Esophagus muscularis mucosa (tissue), 4 donors: ENCODE measurements around the gene PCDH9. TPM values are rescaled to one million over a fixed set of nuclear protein-coding genes. Genes with fewer than 3 reads are reported as not detected.

Experiments used
- DNase-seq: peaks from one replicate; pipeline ENCODE4 v3.0.0-alpha.2; 2017; ENCODE audit errors: extremely low spot score
- H3K27ac ChIP-seq, 4 donors: fragments of 200-600 bp; sonication (generic); replicated peaks in 1 of 4; 1 replicate in 3 of 4; 2 replicates in 1 of 4; pipeline ENCODE4 v1.5.1; 2016 to 2019; ENCODE audit warnings: mild to moderate bottlenecking in 1 of 4
- H3K27me3 ChIP-seq, 4 donors: fragments of 200-600 bp; sonication (generic); one replicate each; pipeline versions ENCODE4 v1.5.1 to v1.6.0; 2016 to 2019
- H3K36me3 ChIP-seq, 4 donors: fragments of 200-600 bp; sonication (generic); one replicate each; pipeline ENCODE4 v1.5.1; 2016 to 2019
- H3K4me1 ChIP-seq, 4 donors: fragments of 200-600 bp; sonication (generic); one replicate each; pipeline ENCODE4 v1.5.1; 2016 to 2019
- H3K4me3 ChIP-seq, 4 donors: fragments of 200-600 bp; sonication (generic); 1 replicate in 2 of 4; 2 replicates in 2 of 4; pipeline ENCODE4 v1.5.1; 2016 to 2019; ENCODE audit warnings: mild to moderate bottlenecking in 4 of 4, moderate library complexity in 1 of 4
- H3K9me3 ChIP-seq, 4 donors: fragments of 200-600 bp; sonication (generic); 1 replicate in 3 of 4; 2 replicates in 1 of 4; pipeline ENCODE4 v1.5.1; 2016 to 2019
- CTCF ChIP-seq, 3 experiments: fragments of 200-600 bp in 2 of 3; fragments of 450-650 bp in 1 of 3; sonication (generic) in 2 of 3; IDR thresholded peaks; one replicate each; pipeline ENCODE4 v1.5.1; 2017 to 2019; ENCODE audit warnings: antibody characterized with exemption in 3 of 3, mild to moderate bottlenecking in 2 of 3, moderate library complexity in 1 of 3
- EP300 ChIP-seq: sonication (generic); formaldehyde crosslinking; IDR thresholded peaks from one replicate; pipeline ENCODE4 v1.6.1; 2017; ENCODE audit warnings: antibody characterized with exemption
- POLR2A ChIP-seq: fragments of 450-650 bp; IDR thresholded peaks from one replicate; pipeline ENCODE4 v1.6.1; 2017; ENCODE audit warnings: antibody characterized with exemption, moderate library complexity, mild to moderate bottlenecking, low read depth
- POLR2AphosphoS5 ChIP-seq, 2 donors: sonication (generic); formaldehyde crosslinking; IDR thresholded peaks; one replicate each; pipeline ENCODE4 v1.6.1; 2017; ENCODE audit warnings: antibody characterized with exemption in 2 of 2
- WGBS: methylation state at CpG from one replicate; pipeline ENCODE4 v1.1.5; 2018; 5-methylcytosine and 5-hydroxymethylcytosine counted together
- intact Hi-C: fragments of 100-400 bp; cut with DNase I; formaldehyde crosslinking; loops from one replicate; pipeline ENCODE4 v1.15.1; 2023
- total RNA-seq, 4 donors: library from RNA; depleted of rRNA; stranded (reverse); fragments of >200 nt; gene quantifications; one replicate each; pipeline versions ENCODE4 v1.1.0 to v1.2.1, GENCODE V29; 2016

PCDH9 gene
- total RNA-seq, 4 donors from 2014 or later = 33.8 to 81.8 (median 49.1) TPM

- peaks cover 0 to 29% (median 28%) of the 10 kb centered on the region in 4 donors for H3K4me1 ChIP-seq
- 72% methylated on average over 5 of the region's 5 CpGs for WGBS
- TF ChIP-seq CTCF (IDR thresholded peaks at IDR 0.05) (no peak), POLR2A (no peak), POLR2AphosphoS5 (IDR thresholded peaks at IDR 0.05) (no peak), EP300 (no peak)
- no peaks in the 10 kb centered on the region for H3K27me3 ChIP-seq
- intact Hi-C loops = loop anchor here (10.0 kb wide), 1 partner anchor 230 kb away; no protein-coding TSS in a partner anchor
- DNase-seq = no peak
- peak overlapping the region in 3 of 4 donors; percentile 46 to 63 (median 54) for H3K27ac ChIP-seq
- H3K36me3 ChIP-seq = no peaks in the 10 kb centered on the region
- no peaks in the 10 kb centered on the region for H3K9me3 ChIP-seq
- peak overlapping the region in 1 of 4 donors; percentile 33 for H3K4me3 ChIP-seq
These were observed 234.9 kb downstream of the PCDH9 start for GRCh38 chr13:66995203-66995611.

GRCh38 chr13:66994517-66995202 is 235.5 kb downstream of the PCDH9 start:
- intact Hi-C loops = loop anchor here (10.0 kb wide), 1 partner anchor 230 kb away; no protein-coding TSS in a partner anchor

GRCh38 chr13:66994097-66994496 is 236.0 kb downstream of the PCDH9 start:
- Histone ChIP-seq H3K27me3 (no peaks in the 10 kb centered on the region), H3K36me3 (no peaks in the 10 kb centered on the region), H3K27ac (peak overlapping the region in 3 of 4 donors; percentile 46 to 63 (median 54)), H3K9me3 (no peaks in the 10 kb centered on the region), H3K4me1 (peaks cover 0 to 29% (median 28%) of the 10 kb centered on the region in 4 donors), H3K4me3 (peak overlapping the region; percentile 33 to 40 (median 38))
- DNase-seq = no peak
- TF ChIP-seq POLR2AphosphoS5 (IDR thresholded peaks at IDR 0.05) = peak in 1 of 2 donors; percentile 39
- TF ChIP-seq EP300 = no peak
- peak; percentile 61 to 74 (median 66) for TF ChIP-seq CTCF (IDR thresholded peaks at IDR 0.05)
- intact Hi-C loops = loop anchor here (10.0 kb wide), 1 partner anchor 231 kb away; no protein-coding TSS in a partner anchor
- WGBS = 28% methylated on average over 13 of the region's 13 CpGs

More at GRCh38 chr13:66994517-66995202, 235.5 kb downstream of the PCDH9 start:
- H3K27ac ChIP-seq = peak overlapping the region in 3 of 4 donors; percentile 46 to 63 (median 54)
- DNase-seq = no peak
- no peaks in the 10 kb centered on the region for H3K9me3 ChIP-seq
- no peaks in the 10 kb centered on the region for H3K36me3 ChIP-seq
- H3K4me3 ChIP-seq = peak overlapping the region; percentile 33 to 40 (median 38)
- H3K4me1 ChIP-seq = peaks cover 0 to 29% (median 28%) of the 10 kb centered on the region in 4 donors
- TF ChIP-seq EP300 = no peak
- TF ChIP-seq POLR2AphosphoS5 (IDR thresholded peaks at IDR 0.05) = no peak
- no peak for TF ChIP-seq POLR2A
- no peak for TF ChIP-seq CTCF (IDR thresholded peaks at IDR 0.05)
- H3K27me3 ChIP-seq = no peaks in the 10 kb centered on the region
- 42% methylated on average over 9 of the region's 9 CpGs for WGBS

GRCh38 chr13:66992719-66993118 is 237.4 kb downstream of the PCDH9 start:
- Histone ChIP-seq H3K27ac (peak overlapping the region in 2 of 4 donors; percentile 11 to 42), H3K36me3 (no peaks in the 10 kb centered on the region)
- TF ChIP-seq POLR2AphosphoS5 (IDR thresholded peaks at IDR 0.05) (no peak), EP300 (no peak), CTCF (IDR thresholded peaks at IDR 0.05) (no peak), POLR2A (no peak)

More at GRCh38 chr13:66992719-66993118, 237.4 kb downstream of the PCDH9 start:
- no peaks in the 10 kb centered on the region for H3K27me3 ChIP-seq
- intact Hi-C loops = loop anchor here (10.0 kb wide), 1 partner anchor 232 kb away; no protein-coding TSS in a partner anchor
- 95% methylated on average over 2 of the region's 2 CpGs for WGBS
- no peak overlapping the region for H3K4me3 ChIP-seq
- no peaks in the 10 kb centered on the region for H3K9me3 ChIP-seq
- peaks cover 0 to 40% (median 30%) of the 10 kb centered on the region in 4 donors for H3K4me1 ChIP-seq
- DNase-seq = no peak
